Tibial nerve (tissue), 4 donors: ENCODE measurements around the gene EPX.

Experiments used
- CTCF ChIP-seq, 5 experiments: fragments of 200-600 bp in 3 of 5; fragments of 450-650 bp in 2 of 5; sonication (generic) in 3 of 5; IDR thresholded peaks; one replicate each; pipeline ENCODE4 v1.5.1; 2016 to 2019; ENCODE audit warnings: antibody characterized with exemption in 5 of 5, mild to moderate bottlenecking in 3 of 5, moderate library complexity in 2 of 5
- EP300 ChIP-seq, 2 donors: sonication (generic); formaldehyde crosslinking; IDR thresholded peaks; one replicate each; pipeline ENCODE4 v1.6.1; 2017; ENCODE audit warnings: antibody characterized with exemption in 2 of 2, mild to moderate bottlenecking in 1 of 2

GRCh38 chr17:58253082-58253481 lies 60.6 kb downstream of the EPX start:
- TF ChIP-seq EP300 (IDR thresholded peaks at IDR 0.05) (no peak), CTCF (IDR thresholded peaks at IDR 0.05) (no peak)
